Chondrocyte (in vitro differentiated cells): Measurements from ENCODE around the gene CTSH. TPM values are rescaled to one million over a fixed set of nuclear protein-coding genes. Genes with fewer than 3 reads are reported as not detected.
"Not testable (repeated sequence)": the region's sequence is repeated elsewhere in the genome, so short reads cannot be mapped to it uniquely, and the experiment has no call there.

Experiments
- DNase-seq: peaks from one replicate; pipeline ENCODE4 v3.0.0; 2021; ENCODE audit warnings: mixed read lengths, low spot score
- H3K27ac Mint-ChIP-seq: one replicate; pipeline ENCODE4 v1.8.0; 2021; ENCODE audit warnings: mild to moderate bottlenecking, moderate library complexity, mixed read lengths; ENCODE audit not compliant: unreplicated experiment
- H3K27me3 Mint-ChIP-seq: 2 replicates; pipeline ENCODE4 v1.8.0; 2021; ENCODE audit warnings: low read depth, mixed read lengths
- H3K36me3 Mint-ChIP-seq: 2 replicates; pipeline ENCODE4 v1.8.0; 2021; ENCODE audit warnings: low read depth, mixed read lengths
- H3K4me1 Mint-ChIP-seq: 2 replicates; pipeline ENCODE4 v1.8.0; 2021; ENCODE audit warnings: low read depth, mild to moderate bottlenecking, mixed read lengths
- H3K4me3 Mint-ChIP-seq: one replicate; pipeline ENCODE4 v1.8.0; 2021; ENCODE audit warnings: mild to moderate bottlenecking, moderate library complexity, mixed read lengths; ENCODE audit not compliant: unreplicated experiment
- H3K9me3 Mint-ChIP-seq: 2 replicates; pipeline ENCODE4 v1.8.0; 2021; ENCODE audit warnings: low read depth, mixed read lengths
- total RNA-seq: library from RNA; stranded (reverse); gene quantifications from 3 replicates; pipeline ENCODE4 v1.2.1, GENCODE V29; 2021
- TF ChIP-seq, protein P1 (sequence below): fragments of 200-600 bp; sonication (generic); IDR thresholded peaks from 2 replicates; pipeline ENCODE4 v1.5.0; 2021; ENCODE audit warnings: antibody characterized with exemption, mild to moderate bottlenecking, moderate library complexity

CTSH gene
- total RNA-seq, 1 donor from 2014 or later, result 22.5 TPM

DNA sequence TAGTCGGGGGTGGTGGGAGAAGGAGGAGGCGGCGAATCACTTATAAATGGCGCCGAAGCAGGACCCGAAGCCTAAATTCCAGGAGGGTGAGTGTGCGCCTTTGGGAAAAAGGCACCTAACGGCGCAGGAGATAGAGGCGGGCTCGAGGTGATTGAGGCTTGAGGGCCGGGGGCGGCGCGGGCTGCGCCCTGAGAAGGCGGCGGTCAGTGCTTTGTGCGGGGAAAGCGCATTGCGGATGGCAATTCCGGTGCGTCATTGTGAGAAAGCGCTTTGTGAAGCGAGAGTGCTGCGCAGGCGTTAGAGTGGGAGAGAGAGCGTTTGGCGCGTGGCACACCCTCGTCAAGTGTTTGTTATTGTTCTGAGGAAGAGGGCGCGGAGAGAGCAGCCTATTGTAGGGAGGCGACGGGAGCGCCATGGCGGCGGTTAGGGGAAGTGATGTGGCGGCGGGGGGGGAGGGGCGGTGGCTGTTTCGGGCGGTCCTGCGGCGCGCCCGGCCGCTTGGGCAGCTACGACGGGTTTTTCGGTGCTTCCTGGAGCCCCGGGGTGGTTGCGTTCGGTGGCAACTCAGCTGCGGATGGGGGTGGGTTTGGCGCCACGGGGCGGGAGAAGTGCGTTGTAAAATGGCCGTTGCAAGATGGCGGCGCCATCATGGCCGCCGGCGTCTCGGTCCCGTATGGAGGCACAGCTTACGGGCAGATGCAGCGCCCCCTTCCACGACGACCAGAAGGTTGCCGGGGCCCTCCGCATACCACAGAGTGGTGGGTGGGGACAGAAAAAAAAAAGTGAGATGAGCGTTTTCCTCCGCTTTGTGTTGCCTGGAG lies 71.7 kb downstream of the CTSH start:
- Mint-ChIP-seq H3K27ac (peak overlapping the region; percentile 100), H3K4me3 (peak overlapping the region; percentile 100), H3K4me1 (peaks cover 43% of the 10 kb centered on the region), H3K36me3 (no peaks in the 10 kb centered on the region), H3K27me3 (no peaks in the 10 kb centered on the region), H3K9me3 (no peaks in the 10 kb centered on the region)
- TF ChIP-seq, protein P1, sequence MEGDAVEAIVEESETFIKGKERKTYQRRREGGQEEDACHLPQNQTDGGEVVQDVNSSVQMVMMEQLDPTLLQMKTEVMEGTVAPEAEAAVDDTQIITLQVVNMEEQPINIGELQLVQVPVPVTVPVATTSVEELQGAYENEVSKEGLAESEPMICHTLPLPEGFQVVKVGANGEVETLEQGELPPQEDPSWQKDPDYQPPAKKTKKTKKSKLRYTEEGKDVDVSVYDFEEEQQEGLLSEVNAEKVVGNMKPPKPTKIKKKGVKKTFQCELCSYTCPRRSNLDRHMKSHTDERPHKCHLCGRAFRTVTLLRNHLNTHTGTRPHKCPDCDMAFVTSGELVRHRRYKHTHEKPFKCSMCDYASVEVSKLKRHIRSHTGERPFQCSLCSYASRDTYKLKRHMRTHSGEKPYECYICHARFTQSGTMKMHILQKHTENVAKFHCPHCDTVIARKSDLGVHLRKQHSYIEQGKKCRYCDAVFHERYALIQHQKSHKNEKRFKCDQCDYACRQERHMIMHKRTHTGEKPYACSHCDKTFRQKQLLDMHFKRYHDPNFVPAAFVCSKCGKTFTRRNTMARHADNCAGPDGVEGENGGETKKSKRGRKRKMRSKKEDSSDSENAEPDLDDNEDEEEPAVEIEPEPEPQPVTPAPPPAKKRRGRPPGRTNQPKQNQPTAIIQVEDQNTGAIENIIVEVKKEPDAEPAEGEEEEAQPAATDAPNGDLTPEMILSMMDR, result peak; percentile 70
- peak; percentile 93 for DNase-seq

DNA sequence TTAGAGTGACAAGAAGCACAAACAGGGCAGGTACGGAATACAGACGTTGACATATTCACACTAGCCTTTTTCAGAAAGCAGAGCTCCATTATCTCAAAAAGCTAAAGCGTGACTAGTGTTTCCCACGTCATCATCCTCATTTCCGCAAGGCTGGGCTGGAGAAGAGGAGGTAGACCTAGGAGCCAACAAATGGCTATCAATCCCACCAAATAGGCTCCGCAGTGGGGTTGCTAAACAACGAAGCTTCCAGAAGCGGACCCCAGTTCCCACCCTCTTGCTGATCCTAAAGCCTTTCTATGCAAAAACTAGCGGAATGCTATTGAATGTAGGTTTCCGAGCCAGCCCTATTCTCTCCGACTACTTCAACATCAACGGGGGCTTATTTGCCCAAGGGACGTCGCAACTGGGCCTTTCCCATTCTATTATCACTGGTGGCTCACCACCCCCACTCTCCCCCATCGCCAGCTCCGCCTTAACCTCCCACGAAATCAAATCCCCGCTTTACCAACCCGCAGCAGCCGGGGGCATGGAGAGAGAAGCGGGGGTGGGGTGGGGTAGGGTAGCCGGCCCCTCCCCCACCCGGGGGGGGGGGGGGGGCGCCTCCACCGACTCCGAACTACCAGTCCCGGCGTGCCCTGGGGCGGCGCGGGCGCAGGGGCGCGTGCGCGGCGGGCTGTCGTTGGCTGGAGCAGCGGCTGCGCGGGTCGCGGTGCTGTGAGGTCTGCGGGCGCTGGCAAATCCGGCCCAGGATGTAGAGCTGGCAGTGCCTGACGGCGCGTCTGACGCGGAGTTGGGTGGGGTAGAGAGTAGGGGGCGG lies 72.5 kb downstream of the CTSH start, which contains the start of gene MORF4L1:
Gene MORF4L1 (plus strand): TSS at position 736 of the 817 bp plus-strand sequence. CDS start 128 bp downstream, outside the sequence.
- H3K27me3 Mint-ChIP-seq, result no peaks in the 10 kb centered on the region
- H3K4me1 Mint-ChIP-seq, result peaks cover 35% of the 10 kb centered on the region
- no peaks in the 10 kb centered on the region for H3K36me3 Mint-ChIP-seq
- DNase-seq, result peak; percentile 99
- H3K27ac Mint-ChIP-seq, result peak within 1 kb of the TSS; percentile 100
- TF ChIP-seq, protein P1, result no peak
- H3K9me3 Mint-ChIP-seq, result no peaks in the 10 kb centered on the region
- peak within 1 kb of the TSS; percentile 100 for H3K4me3 Mint-ChIP-seq

DNA sequence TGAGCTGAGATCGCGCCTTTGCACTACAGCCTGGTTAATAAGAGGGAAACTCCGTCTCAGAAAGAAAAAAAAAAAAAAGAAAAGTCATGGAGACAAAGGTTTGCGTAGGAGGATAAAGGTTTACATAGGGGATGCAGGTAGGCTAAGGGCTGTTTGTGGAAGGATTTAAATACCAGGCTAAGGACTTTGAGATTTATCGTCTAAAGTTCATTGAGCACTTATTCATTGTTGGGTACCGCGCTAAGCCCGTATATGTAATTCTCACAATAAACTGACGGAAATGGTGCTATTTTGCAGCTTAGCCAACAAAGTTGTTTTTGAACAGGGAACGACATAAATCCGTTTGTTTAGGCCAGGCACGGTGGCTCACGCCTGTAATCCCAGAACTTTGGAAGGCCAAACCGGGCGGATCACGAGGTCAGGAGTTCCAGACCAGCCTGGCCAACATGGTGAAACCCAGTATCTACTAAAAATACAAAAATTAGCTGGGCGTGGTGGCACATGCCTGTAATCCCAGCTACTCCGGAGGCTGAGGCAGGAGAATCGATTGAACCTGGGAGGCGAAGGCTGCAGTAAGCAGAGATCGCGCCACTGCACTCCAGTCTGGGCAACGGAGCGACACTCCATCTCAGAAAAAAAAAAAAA lies 73.2 kb downstream of the CTSH start:
- H3K36me3 Mint-ChIP-seq, H3K27me3 Mint-ChIP-seq, DNase-seq, H3K9me3 Mint-ChIP-seq: not testable (repeated sequence)
- Mint-ChIP-seq H3K4me3 (peak overlapping the region; percentile 100), H3K4me1 (peaks cover 27% of the 10 kb centered on the region), H3K27ac (peak overlapping the region; percentile 91)

Other genes with a start within 250 kb of the CTSH start
- gene ADAMTS7, start 133.6 kb downstream of the CTSH start, total RNA-seq, result 111 to 144 TPM (median 113 TPM) in 3 replicates
- 491 to 545 TPM (median 512 TPM) in 3 replicates for gene MORF4L1, start 72.2 kb downstream of the CTSH start, total RNA-seq
- gene RASGRF1, start 145.7 kb upstream of the CTSH start, total RNA-seq, result 0.10 TPM in 1 of 3 replicates, not detected in the others